ENCODE data around the gene RPS6KA2. TPM values are rescaled to one million over a fixed set of nuclear protein-coding genes. Genes with fewer than 3 reads are reported as not detected.

RPS6KA2 gene
- total and polyA plus RNA-seq, 2 donors (not counting 1 experiment from before 2014, with no cell fraction given) = 2.2 to 16.0 TPM

DNA sequence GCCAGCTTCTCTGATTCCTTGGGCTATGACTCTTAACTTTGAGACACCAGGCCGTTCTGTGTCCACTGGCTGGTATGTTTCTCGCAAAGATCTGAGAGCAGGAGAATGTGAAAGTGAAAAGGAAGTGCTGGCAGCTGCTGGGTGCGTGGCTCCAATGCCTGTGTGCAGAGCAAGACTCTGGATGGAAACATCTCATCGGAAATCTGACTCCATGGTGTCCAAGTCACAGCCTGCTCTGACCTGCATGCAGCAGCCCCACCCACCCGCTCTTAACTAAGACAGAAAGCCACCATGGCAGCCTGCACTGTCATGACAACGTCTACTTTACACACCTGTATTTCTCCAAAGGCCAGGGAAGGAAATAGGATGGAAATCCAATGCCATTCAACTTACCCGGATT lies 178.0 kb downstream of the RPS6KA2 start:
- DNase-seq = no peak
- POLR2A ChIA-PET = no interaction called here
- intact Hi-C loops (cut with micrococcal nuclease) = no loop called here

DNA sequence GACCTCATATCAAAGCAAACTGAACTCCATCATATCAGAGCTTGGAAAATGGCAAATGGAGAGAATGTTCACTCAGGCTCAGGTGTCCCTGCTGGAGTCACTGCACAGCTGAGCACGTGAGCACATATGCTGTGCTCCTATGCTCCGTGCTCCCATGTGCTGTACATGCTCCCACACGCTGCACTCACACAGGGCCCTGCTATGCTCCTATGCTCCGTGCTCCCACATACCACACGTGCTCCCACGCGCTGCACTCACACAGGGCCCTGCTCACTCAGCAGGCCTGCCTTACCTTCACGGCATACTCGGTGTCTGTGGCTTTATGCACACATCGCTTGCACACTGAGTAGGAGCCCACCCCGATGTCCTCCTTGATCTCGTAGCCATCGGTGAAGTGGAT lies 178.6 kb downstream of the RPS6KA2 start:
- H3K79me2 ChIP-seq (ENCODE audit: control insufficient read depth, insufficient read depth, low read length) = no peaks in the 10 kb centered on the region
- no peak overlapping the region for H3K4me2 ChIP-seq (replicated peaks; ENCODE audit: low read depth, low read length, poor library complexity, severe bottlenecking)
- intact Hi-C loops (cut with micrococcal nuclease) = no loop called here
- H4K20me1 ChIP-seq (ENCODE audit: control insufficient read depth, insufficient read depth, low read length, poor library complexity, severe bottlenecking) = no peaks in the 10 kb centered on the region
- no peak overlapping the region for H3K4me3 Mint-ChIP-seq
- no peak overlapping the region for H3K4me3 ChIP-seq (ENCODE audit: control extremely low read depth in 1 of 5, extremely low read depth in 1 of 5, insufficient read depth in 1 of 5, low read depth in 2 of 5, low read length in 4 of 5)
- no peaks in the 10 kb centered on the region for H3K36me3 ChIP-seq (replicated peaks in 1 of 2; ENCODE audit: control extremely low read depth in 1 of 2, control insufficient read depth in 1 of 2, extremely low read depth in 1 of 2, insufficient read depth in 2 of 2, low read length in 1 of 2)
- ATAC-seq (ENCODE audit: low read depth) = no peak
- H2AFZ ChIP-seq (ENCODE audit: insufficient read depth, low read depth, low read length, poor library complexity, severe bottlenecking) = no peak overlapping the region
- CTCF ChIA-PET = no interaction called here
- peaks cover 0 to 3% (median 0%) of the 10 kb centered on the region in 3 donors for H3K9me3 ChIP-seq (ENCODE audit: control extremely low read depth in 1 of 3, control insufficient read depth in 2 of 3, insufficient read depth in 1 of 3, low read length in 2 of 3)
- DNase-seq = no peak
- H3K27me3 Mint-ChIP-seq = peaks cover 8% of the 10 kb centered on the region
- no peaks in the 10 kb centered on the region for H3K4me1 Mint-ChIP-seq
- no peak overlapping the region for H3K27ac Mint-ChIP-seq
- H3K27me3 ChIP-seq (replicated peaks in 1 of 4; ENCODE audit: control extremely low read depth in 1 of 4, control insufficient read depth in 3 of 4, insufficient read depth in 4 of 4, low read length in 3 of 4) = peaks cover 0 to 6% (median 0%) of the 10 kb centered on the region in 4 experiments
- no peaks in the 10 kb centered on the region for H3K4me1 ChIP-seq (ENCODE audit: control insufficient read depth in 2 of 2, insufficient read depth in 2 of 2, low read length in 2 of 2)
- WGBS (ENCODE audit: insufficient coverage) = 92% methylated on average over 13 of the region's 13 CpGs
- H3K9me3 Mint-ChIP-seq (ENCODE audit: insufficient read depth) = no peaks in the 10 kb centered on the region
- no peak overlapping the region for H3K27ac ChIP-seq (ENCODE audit: low read length in 2 of 2)
- H3K9ac ChIP-seq (ENCODE audit: low read length) = no peak overlapping the region
- POLR2A ChIA-PET = no interaction called here
- TF ChIP-seq, protein P1, sequence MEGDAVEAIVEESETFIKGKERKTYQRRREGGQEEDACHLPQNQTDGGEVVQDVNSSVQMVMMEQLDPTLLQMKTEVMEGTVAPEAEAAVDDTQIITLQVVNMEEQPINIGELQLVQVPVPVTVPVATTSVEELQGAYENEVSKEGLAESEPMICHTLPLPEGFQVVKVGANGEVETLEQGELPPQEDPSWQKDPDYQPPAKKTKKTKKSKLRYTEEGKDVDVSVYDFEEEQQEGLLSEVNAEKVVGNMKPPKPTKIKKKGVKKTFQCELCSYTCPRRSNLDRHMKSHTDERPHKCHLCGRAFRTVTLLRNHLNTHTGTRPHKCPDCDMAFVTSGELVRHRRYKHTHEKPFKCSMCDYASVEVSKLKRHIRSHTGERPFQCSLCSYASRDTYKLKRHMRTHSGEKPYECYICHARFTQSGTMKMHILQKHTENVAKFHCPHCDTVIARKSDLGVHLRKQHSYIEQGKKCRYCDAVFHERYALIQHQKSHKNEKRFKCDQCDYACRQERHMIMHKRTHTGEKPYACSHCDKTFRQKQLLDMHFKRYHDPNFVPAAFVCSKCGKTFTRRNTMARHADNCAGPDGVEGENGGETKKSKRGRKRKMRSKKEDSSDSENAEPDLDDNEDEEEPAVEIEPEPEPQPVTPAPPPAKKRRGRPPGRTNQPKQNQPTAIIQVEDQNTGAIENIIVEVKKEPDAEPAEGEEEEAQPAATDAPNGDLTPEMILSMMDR (IDR thresholded peaks at IDR 0.05) = no peak
- TF ChIP-seq EZH2 (IDR thresholded peaks at IDR 0.05; ENCODE audit: borderline replicate concordance, insufficient read depth, low read depth, low read length, poor library complexity, severe bottlenecking) = no peak

More for the DNA sequence above, 178.0 kb downstream of the RPS6KA2 start:
- H4K20me1 ChIP-seq (ENCODE audit: control insufficient read depth, insufficient read depth, low read length, poor library complexity, severe bottlenecking) = no peaks in the 10 kb centered on the region
- no peaks in the 10 kb centered on the region for H3K79me2 ChIP-seq (ENCODE audit: control insufficient read depth, insufficient read depth, low read length)
- H3K27ac ChIP-seq (ENCODE audit: low read length in 2 of 2) = no peak overlapping the region
- H3K9me3 ChIP-seq (ENCODE audit: control extremely low read depth in 1 of 3, control insufficient read depth in 2 of 3, insufficient read depth in 1 of 3, low read length in 2 of 3) = peaks cover 0 to 3% (median 0%) of the 10 kb centered on the region in 3 donors
- no peak overlapping the region for H3K4me3 ChIP-seq (ENCODE audit: control extremely low read depth in 1 of 5, extremely low read depth in 1 of 5, insufficient read depth in 1 of 5, low read depth in 2 of 5, low read length in 4 of 5)
- H3K27me3 ChIP-seq (replicated peaks in 1 of 4; ENCODE audit: control extremely low read depth in 1 of 4, control insufficient read depth in 3 of 4, insufficient read depth in 4 of 4, low read length in 3 of 4) = peaks cover 0 to 5% (median 0%) of the 10 kb centered on the region in 4 experiments
- no peak overlapping the region for H2AFZ ChIP-seq (ENCODE audit: insufficient read depth, low read depth, low read length, poor library complexity, severe bottlenecking)
- H3K27ac Mint-ChIP-seq = no peak overlapping the region
- WGBS (ENCODE audit: insufficient coverage) = 82% methylated on average over 5 of the region's 7 CpGs
- H3K4me2 ChIP-seq (replicated peaks; ENCODE audit: low read depth, low read length, poor library complexity, severe bottlenecking) = no peak overlapping the region
- no peaks in the 10 kb centered on the region for H3K4me1 Mint-ChIP-seq
- H3K27me3 Mint-ChIP-seq = peaks cover 8% of the 10 kb centered on the region
- H3K4me1 ChIP-seq (ENCODE audit: control insufficient read depth in 2 of 2, insufficient read depth in 2 of 2, low read length in 2 of 2) = no peaks in the 10 kb centered on the region
- TF ChIP-seq, protein P1 (IDR thresholded peaks at IDR 0.05) = no peak
- TF ChIP-seq EZH2 (IDR thresholded peaks at IDR 0.05; ENCODE audit: borderline replicate concordance, insufficient read depth, low read depth, low read length, poor library complexity, severe bottlenecking) = no peak
- H3K9me3 Mint-ChIP-seq (ENCODE audit: insufficient read depth) = no peaks in the 10 kb centered on the region
- no peak overlapping the region for H3K9ac ChIP-seq (ENCODE audit: low read length)
- ATAC-seq (ENCODE audit: low read depth) = no peak
- no peak overlapping the region for H3K4me3 Mint-ChIP-seq
- CTCF ChIA-PET = no interaction called here
- no peaks in the 10 kb centered on the region for H3K36me3 ChIP-seq (replicated peaks in 1 of 2; ENCODE audit: control extremely low read depth in 1 of 2, control insufficient read depth in 1 of 2, extremely low read depth in 1 of 2, insufficient read depth in 2 of 2, low read length in 1 of 2)

Measured in B cell (primary cell).